GM12873 (cell line): ENCODE data around the gene ADORA1.

Experiments
- TF ChIP-seq, protein P1 (sequence below): IDR thresholded peaks from 2 replicates; pipeline ENCODE4 v1.5.1; 2012; ENCODE audit warnings: low read depth, mild to moderate bottlenecking, moderate library complexity, low read length, control low read depth; ENCODE audit not compliant: insufficient read depth; ENCODE audit errors: missing control alignments

Gene ADORA1

DNA sequence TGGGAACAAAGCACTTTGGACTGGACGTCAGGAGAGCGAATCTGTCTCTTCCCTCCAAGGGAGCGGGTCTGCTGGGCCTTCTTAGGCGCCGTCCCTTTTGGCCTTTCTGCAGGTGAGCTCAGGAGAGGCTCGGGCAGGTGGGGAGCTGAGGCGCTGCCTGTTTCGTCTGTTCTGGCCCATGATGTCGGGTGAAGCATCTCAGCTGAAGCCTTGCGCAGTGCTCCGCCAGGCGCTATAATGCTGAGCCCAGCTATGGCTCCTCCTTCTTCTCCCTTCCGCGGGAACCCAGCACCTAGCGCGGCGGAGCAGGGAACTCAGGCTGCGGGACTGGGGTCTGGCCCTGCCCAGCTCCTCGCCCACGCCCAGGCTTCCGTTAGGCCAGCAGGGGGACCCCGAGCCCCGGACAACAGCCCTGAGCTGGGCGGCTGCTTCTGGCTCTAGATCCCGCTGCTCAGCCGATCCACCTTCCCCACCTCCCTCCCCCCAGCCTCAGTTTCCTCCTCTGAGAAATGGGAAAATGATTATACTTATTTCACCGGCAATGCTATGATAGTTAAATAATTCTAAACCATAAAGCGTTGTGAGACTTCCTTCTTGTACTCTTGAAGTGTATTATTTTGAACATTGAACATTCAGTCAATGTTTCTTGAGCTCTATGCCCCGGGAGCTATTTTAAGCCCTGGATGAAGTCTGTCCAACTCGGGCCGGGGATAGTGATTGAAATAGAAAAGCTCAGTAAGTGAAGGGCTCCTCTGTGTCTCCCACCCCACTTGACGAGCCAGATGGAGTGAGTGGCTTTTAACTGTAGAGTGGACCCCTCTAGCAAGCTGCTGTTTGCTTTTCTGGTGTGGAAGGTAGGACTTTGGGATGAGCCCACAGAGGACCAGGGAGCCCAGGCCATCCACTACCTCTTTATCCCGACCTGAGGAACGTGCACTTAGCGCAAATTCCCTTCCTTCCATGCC is 9.6 kb upstream of the ADORA1 start:
- TF ChIP-seq, protein P1, sequence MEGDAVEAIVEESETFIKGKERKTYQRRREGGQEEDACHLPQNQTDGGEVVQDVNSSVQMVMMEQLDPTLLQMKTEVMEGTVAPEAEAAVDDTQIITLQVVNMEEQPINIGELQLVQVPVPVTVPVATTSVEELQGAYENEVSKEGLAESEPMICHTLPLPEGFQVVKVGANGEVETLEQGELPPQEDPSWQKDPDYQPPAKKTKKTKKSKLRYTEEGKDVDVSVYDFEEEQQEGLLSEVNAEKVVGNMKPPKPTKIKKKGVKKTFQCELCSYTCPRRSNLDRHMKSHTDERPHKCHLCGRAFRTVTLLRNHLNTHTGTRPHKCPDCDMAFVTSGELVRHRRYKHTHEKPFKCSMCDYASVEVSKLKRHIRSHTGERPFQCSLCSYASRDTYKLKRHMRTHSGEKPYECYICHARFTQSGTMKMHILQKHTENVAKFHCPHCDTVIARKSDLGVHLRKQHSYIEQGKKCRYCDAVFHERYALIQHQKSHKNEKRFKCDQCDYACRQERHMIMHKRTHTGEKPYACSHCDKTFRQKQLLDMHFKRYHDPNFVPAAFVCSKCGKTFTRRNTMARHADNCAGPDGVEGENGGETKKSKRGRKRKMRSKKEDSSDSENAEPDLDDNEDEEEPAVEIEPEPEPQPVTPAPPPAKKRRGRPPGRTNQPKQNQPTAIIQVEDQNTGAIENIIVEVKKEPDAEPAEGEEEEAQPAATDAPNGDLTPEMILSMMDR = peak; percentile 59

DNA sequence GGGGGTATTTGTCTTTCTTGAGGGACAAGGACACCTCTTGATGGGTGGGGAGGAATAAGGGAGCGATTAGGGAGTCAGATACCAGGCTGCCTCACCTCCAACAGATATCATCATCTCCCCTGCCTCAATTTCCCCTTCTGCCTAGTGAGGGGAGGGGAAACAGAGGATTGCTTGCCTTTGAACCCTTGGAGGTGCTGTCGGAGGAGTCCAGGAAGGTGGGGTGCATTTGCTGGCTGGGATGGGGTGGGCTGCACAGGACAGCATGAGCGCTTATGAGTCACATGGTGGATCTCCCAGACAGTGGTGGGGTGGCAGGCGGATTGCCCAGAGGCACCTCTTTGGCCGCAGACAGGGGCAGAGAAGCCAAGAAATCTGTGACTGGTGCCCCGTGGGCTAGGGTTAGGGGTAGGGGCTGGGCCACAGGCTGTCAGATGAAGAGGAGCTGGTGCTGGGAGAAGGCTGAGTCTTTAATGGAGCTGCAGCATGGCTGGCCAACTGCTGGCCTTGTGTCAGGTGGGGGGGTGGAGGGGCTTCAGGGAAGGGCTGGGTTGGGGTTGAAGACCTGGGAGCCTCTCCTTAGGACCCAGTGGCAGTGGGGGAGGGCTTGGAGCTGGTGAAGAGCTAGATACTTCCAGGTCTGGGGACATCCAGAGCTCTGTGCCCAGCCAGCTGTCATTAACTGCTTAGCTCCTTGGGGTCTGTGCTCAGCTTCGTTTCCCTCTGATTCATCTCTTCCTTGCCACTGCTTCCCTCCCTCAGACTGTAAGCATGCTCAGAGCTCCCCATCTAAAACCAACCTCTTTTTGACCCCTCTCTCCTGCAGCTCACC is 7.0 kb upstream of the ADORA1 start:
- TF ChIP-seq, protein P1 = no peak

DNA sequence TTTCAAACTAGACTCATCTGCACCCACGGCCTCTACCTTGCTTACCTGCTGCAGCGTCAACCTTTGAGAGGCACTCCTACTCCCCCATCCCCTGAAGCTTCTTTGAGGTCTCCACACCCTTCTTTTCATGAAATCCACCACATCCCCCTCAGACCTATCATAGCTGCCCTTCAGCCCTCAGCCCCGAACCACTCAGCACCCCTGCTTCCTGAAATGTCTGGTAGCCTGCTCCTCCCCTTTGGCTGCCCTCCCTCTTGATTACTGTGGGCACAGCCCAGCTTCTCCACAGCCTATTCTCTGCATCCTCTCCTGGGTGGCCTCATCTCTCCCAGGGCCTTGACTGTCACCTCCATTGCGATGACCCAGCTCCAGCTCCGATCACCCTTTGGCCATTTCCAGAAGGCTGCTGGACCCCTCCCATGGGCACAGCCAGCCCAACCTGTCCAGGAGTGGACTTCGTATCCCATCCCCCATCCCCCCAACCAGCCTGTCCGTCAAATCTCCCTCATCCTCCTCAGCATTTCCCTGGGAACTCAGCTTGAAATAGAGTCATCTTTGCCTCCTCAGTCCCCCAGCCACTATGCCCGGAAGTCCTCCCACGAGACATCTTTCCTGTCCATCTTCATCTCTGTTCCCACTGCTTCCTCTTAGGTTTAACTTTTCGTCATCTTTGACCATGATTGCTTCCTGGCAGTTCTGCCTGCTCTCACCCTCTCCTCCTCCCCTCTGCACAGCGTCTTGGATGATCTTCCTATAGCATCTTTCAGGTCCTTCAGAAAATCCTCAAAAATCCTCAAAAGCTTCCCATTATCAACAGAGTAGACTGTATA is 6.1 kb upstream of the ADORA1 start:
- TF ChIP-seq, protein P1 = no peak

DNA sequence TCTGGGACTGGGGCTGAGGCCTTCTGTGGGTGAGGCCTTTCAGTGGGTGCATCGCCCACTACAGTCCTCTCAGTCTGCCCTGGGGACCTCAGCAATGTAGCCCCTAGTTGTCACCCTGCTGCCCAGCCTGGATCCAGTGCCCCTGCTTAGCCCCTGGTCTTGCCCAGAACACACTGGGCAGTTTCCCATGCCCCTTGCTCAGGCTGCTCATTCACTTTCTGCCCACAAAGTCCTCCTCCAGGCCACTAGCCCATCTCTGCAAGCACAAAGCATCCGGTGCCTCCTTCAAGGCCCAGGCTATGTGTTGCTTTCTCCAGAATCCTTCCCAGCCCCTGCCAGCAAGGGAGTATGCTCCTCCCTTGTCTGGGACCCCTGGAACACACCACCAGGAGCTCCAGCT is 5.4 kb upstream of the ADORA1 start:
- TF ChIP-seq, protein P1 = no peak

DNA sequence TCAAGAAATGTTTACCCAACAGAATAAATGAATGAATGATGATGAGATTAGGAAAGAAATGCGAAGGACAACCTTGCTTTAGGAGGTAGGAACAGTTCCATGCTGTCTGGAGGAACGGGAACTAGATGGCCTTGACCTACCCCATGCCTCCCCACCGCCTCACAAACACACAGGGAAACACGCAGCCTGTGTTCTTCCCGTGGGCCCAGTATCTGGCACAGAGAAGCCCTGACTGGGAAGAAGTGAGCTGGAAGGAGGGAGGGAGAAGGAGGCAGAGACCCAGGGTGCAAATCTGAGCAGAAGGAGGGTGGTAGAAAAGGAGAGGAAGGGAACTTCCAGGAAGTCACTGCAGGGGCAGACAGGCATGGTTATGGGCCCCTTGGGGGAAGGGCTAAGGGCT is 3.5 kb upstream of the ADORA1 start:
- TF ChIP-seq, protein P1 = no peak

DNA sequence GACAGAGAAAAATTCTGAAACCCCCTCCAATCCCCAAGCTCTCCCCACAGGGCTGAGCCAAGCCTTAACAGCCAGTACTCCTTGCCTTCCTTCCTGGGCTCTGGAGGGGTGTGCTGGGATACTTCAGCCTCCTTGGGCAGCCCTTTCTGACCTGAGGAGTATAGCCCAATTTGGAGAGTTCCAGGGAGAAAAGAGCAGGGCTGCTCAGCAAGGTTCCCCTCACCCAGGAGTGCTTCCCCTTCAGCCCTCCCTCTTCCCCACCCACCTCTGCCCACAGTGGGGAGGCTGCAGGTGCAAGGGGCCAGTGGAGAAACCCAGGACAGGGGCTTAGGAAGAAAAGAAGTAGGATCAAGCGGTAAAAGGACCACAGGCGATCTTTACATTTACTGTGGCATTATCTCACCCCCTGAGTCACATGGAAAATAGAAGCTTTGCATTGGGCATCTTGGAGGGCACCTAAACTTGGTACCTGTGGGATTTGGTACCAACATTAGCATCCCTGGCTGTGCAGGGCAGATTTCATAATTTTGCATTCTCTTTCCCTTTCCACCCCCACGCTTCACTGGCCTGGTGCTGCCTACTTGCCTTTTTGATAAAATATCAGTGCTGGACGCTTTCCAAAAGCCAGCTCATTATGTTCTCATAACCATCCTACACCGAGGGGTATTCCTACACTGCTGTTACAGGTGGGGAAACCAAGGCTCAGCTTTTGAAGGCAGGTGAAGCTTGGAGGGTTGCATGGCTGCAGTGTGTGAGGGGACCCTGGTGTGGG is 2.8 kb upstream of the ADORA1 start:
- TF ChIP-seq, protein P1 = no peak
